ENCODE results near the gene INPPL1. TPM values are rescaled to one million over a fixed set of nuclear protein-coding genes. Genes with fewer than 3 reads are reported as not detected.

The INPPL1 gene
- total RNA-seq, 1 donor from 2014 or later, result 144 TPM

- peak; percentile 39 for DNase-seq (ENCODE audit: low spot score)
Measured at GRCh38 chr11:72232260-72233055, 7.9 kb downstream of the INPPL1 start.

GRCh38 chr11:72233056-72233772 is 8.6 kb downstream of the INPPL1 start:
- DNase-seq (ENCODE audit: low spot score), result peak; percentile 41

- DNase-seq (ENCODE audit: low spot score), result peak; percentile 27
Measured at GRCh38 chr11:72233773-72234513, 9.4 kb downstream of the INPPL1 start.

GRCh38 chr11:72234514-72234830 is 9.9 kb downstream of the INPPL1 start:
- peak; percentile 27 for DNase-seq (ENCODE audit: low spot score)

- no peak for DNase-seq (ENCODE audit: low spot score)
Measured at GRCh38 chr11:72234920-72235319, 10.4 kb downstream of the INPPL1 start.

- peak; percentile 43 for DNase-seq (ENCODE audit: low spot score)
Measured at GRCh38 chr11:72235351-72236057, 10.9 kb downstream of the INPPL1 start.

- peak; percentile 23 for DNase-seq (ENCODE audit: low spot score)
Measured at GRCh38 chr11:72236083-72236697, 11.6 kb downstream of the INPPL1 start.

- DNase-seq (ENCODE audit: low spot score), result no peak
Measured at GRCh38 chr11:72236774-72237111, 12.2 kb downstream of the INPPL1 start.

- DNase-seq (ENCODE audit: low spot score), result no peak
Measured at GRCh38 chr11:72237112-72237931, 12.8 kb downstream of the INPPL1 start.

- no peak for DNase-seq (ENCODE audit: low spot score)
Measured at GRCh38 chr11:72238040-72238450, 13.5 kb downstream of the INPPL1 start.

GRCh38 chr11:72238492-72239312 is 14.1 kb downstream of the INPPL1 start:
- DNase-seq (ENCODE audit: low spot score), result no peak

- DNase-seq (ENCODE audit: low spot score), result peak; percentile 71
Measured at GRCh38 chr11:72239313-72239848, 14.8 kb downstream of the INPPL1 start.

GRCh38 chr11:72239849-72240460 is 15.4 kb downstream of the INPPL1 start:
- no peak for DNase-seq (ENCODE audit: low spot score)

GRCh38 chr11:72240461-72241290 is 16.1 kb downstream of the INPPL1 start:
- DNase-seq (ENCODE audit: low spot score), result no peak

- DNase-seq (ENCODE audit: low spot score), result no peak
Measured at GRCh38 chr11:72241291-72241781, 16.8 kb downstream of the INPPL1 start.

GRCh38 chr11:72242141-72242540 is 17.6 kb downstream of the INPPL1 start:
- DNase-seq (ENCODE audit: low spot score), result no peak

- no peak for DNase-seq (ENCODE audit: low spot score)
Measured at GRCh38 chr11:72243173-72244059, 18.8 kb downstream of the INPPL1 start.

Measured in ureter (tissue), 1 donor.